Stimulated activated CD4-positive, alpha-beta T cell treated with anti-CD3 and anti-CD28 coated beads, Interleukin-15, amount 100 ng/mL, for 1 hour (primary cell): Measurements from ENCODE around the gene GJC1.

ENCODE experiments used
- DNase-seq, 2 donors: peaks; one replicate each; pipeline ENCODE4 v3.0.0-alpha.2; 2020; ENCODE audit warnings: low read depth in 1 of 2, low spot score in 1 of 2

GJC1 gene

GRCh38 chr17:44829523-44830358 lies at the start of gene GJC1:
Gene GJC1 (minus strand): TSS chr17:44830287. CDS start chr17:44805817, 24,470 bp downstream.
- DNase-seq, result no peak

- DNase-seq, result no peak
Measured at GRCh38 chr17:44879376-44879775, 49.3 kb upstream of the GJC1 start.

DNA sequence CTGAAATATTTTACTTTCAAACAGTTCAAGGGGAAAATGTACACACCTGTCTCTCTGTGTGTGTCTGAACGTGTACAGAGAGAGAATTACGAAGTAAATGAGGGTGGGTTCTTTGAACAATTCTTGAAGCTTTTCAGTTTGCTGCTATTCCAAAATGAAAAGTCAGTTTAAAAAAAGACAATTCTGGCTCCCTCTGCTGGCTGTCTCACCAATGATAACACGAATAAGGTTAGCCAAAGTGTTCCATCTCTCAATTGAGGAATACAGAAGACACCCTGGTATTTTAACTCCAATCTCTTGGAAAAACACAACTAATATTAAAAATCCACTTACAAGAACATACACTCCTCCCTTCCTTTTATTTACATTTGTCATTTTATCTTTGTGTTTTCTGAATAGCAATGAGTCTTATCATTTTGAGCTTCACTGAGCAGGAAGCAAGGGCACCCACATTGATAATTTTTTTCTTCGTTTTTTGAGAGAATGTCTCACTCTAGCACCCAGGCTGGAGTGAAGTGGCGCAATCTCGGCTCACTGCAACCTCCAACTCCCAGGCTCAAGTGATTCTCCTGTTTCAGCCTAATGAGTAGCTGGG lies 48.6 kb upstream of the GJC1 start:
- no peak for DNase-seq

DNA sequence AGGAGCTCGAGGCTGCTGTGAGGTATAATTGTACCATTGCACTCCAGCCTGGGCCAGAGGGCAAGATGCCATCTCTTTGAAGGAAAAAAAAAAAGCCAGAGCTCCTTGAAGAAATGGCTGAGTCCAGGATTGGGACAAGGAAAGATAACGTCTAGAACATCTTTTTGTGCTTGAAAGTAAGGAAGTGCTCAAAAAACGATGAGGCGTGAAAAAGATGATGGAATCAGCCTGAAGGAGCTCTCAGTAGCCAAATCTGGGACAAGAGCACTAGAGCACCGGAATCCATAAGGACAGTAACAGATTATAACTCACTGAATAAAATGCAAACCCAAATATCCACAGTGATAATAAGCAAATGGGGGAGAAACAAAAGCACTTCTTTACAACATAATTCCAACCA lies 47.0 kb upstream of the GJC1 start:
- DNase-seq, result no peak

- no peak for DNase-seq
Measured at GRCh38 chr17:44875761-44876160, 45.7 kb upstream of the GJC1 start.

DNA sequence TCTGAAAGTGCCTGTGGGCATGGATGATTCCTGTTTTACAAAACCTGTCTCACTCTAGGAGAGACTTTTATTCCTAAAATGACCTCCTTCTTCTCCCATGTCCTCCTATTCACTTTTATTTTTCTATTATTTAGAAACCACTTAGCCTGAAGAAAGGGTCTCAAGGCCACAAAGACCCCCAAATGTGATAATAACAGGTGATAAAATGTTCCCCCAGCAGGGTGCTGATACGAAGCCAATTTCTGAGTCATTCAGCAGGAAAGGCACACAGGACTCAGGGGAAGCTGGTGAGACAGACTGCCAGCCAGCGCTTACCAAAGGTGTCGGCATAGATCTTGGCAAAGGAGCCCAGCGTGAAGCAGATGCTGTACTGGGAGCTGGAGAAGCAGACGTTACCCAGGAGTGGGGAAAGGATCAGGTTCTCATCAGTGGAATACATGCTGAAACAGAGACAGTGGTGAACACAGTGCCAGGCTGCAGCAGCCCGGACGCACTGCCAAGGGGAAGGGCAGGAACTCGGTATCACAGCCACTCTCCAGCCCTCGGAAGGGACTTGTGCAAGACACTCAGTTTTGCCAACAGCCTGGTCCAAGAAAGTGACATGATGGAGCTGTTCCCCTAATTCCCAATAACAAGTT lies 42.2 kb upstream of the GJC1 start:
- no peak for DNase-seq

DNA sequence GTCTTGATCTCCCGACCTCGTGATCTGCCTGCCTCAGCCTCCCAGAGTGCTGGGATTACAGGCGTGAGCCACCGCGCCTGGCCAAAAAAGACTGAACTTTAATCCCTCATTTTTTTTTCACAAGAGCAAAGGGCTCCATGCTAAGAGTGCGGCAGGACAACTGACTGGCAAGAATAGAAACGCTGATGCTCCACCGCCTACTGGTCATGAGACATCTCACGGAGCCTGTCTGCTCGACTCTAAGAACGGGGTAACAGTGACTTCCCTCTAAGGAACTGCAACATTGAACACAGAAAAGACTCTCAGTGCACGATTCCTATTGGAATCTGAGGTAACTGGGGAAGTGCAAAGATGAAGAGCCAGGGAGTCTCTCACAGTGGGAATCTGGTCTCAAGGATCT lies 41.5 kb upstream of the GJC1 start:
- no peak for DNase-seq

- DNase-seq, result no peak
Measured at GRCh38 chr17:44867841-44868240, 37.8 kb upstream of the GJC1 start.

DNA sequence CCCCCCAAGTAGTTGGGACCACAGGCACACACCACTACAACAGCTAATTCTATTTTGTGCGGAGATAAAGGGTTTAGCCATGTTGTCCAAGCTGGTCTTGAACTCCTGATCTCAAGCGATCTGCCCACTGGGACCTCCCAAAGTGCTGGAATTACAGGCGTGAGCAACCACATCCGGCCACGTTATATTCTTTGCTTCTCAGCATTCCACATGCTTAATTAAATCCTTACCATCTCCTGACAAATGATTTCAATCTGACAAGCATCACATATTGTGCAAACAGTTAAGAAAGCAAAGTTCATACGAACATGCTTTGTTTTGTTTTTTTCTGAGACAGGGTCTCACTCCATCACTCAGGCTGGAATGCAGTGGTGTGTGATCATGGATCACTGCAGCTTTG lies 35.8 kb upstream of the GJC1 start:
- DNase-seq, result no peak

DNA sequence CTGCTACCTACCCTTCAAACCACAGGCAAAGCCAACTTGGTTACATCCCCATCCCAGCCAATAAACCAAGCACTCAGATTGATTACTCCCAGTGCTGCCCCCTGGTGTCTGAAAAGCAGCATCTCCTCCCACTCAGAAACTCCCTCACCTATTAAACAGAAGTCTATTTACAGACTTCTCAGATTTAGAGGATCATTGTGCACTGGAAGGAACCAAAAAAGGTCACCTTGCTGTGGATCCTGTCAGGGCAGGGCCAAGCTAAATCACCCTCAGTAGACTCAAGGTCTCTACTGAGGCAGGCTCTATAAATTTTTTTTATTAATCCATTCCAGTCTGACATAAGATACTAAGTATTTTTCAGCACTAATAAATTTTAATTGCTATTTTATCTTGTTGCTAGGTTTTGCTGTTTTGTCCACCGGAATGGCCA lies 35.2 kb upstream of the GJC1 start:
- peak; percentile 24 to 28 for DNase-seq

DNA sequence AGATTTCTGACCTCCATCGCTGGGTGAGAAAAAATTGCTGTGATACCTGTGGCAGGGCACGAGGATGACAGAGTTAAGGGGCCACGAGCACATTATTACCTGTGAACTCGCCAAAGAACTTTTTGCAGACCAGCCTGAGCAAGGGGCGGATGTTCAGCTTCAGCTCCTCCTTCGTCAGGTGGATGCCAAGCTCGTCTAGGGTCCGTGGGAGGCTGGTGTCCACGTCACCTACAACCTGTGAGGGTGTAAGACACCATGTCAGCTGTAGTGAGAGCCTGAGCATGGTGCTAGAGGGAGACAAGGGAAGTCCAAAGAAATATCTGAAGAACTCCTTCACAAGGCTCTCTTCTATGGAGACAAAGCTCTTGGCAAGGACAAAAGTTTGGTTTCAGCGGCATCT lies 34.7 kb upstream of the GJC1 start:
- DNase-seq, result no peak

DNA sequence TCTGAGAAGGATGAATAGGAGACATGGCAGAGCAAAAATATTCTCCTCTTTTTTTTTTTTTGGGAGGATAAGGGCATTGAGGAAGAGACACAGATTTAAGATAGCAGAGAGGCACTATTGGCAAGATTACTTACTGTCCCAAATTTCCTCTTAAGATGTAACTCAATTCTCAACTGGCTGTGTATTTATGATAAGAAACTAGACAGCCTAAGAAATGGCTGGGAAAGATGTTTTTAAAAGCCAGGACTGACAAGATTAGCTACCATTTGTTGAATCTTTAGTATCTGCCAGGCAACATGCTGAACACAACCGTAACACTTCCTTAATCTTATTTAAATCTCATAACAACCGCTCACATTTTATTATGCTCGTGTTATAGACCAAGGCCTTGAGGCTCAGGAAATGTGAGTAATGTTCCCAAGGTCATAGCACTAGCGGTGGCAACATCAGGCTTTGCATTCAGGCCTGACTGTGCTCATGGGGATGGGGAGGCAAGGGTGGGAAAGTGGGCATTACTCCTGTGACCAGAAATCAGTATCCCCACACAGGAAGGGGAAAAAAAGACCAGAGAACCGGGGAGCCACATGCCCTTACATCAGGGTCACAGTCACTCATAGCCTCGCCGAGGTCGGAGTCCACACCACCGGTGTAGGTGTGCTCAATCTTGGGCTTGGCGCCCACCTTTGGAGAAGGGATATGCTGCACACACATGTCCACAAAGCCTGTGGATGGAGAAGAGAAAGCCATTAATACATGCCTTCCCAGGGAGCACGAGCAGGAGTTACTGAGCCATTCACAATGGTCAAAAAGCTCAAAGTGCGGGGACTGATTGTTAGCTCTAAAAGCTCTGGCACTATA lies 33.2 kb upstream of the GJC1 start:
- no peak for DNase-seq

DNA sequence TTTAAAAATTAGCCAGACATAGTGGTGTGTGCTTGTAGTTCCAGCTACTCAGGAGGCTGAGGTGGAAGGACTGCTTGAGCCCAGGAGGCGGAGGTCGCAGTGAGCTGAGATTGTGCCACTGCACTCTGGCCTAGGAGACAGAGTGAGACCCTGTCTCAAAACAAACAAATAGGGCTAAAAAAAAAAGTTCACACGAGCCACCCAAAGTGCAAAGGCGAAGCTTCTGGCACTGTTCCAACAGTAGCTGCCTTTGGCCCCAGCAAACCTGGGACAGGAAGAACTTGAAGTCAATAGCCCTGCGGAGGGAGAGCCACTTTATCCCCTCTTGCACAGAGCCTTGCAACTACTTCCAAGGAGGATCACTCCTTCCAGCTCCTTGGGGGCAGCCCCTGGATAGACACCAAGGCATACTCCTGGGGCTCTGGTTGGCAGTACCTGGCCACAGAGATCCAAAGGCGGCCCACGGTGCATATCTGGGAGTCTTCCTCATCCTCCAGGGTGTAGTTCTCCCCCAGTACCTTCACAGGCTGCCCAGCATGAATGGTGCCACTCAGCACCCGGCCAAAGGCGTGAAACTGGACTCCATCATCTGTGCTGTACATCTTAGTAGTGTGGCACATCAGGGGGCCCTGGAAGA lies 32.3 kb upstream of the GJC1 start:
- DNase-seq, result no peak

DNA sequence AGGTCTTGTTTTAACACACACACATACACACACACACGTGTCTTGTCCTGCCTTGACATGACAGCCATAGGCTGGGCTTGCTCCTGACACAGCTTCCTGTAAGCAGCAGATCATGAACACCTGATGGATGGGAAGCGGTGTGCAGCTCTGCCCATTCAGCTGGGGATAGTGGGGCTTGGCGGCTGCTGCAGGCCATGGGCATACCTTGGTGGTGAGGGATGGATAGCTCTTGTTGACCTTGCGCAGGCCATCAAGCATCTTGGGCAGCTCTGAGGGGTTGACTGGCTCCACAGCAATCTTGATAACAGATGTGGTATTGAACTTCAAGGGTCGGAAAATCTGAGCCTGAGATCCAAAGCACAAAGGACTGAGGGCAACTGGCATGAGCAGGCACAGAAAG lies 29.6 kb upstream of the GJC1 start:
- no peak for DNase-seq

GRCh38 chr17:44854192-44854591 lies 24.1 kb upstream of the GJC1 start:
- DNase-seq, result no peak

- DNase-seq, result no peak
Measured at GRCh38 chr17:44850612-44851011, 20.5 kb upstream of the GJC1 start.

GRCh38 chr17:44850025-44850424 lies 19.9 kb upstream of the GJC1 start:
- no peak for DNase-seq

DNA sequence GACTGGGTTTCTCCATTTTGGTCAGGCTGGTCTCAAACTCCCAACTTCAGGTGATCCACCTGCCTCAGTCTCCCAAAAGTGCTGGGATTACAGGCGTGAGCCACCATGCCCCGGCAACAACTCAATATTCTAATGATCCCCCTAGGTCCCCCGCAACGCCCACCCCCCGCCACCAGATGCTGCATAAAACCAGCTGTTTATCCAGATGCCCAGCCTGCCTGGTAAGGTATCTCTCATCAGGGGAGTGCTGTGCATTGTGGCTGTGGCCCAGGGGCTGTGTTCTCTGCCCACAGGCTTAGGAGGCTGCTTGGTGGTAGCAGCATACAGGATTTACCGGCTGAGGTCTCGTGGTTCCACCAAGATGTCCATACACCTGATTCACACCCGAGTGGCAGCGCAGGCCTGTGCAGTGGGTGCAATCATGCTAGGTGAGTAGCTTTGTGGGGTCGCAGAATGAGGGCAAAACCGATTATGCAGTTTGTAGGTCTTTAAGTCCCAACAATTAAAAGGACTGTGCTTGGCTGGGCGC lies 18.9 kb upstream of the GJC1 start:
- no peak for DNase-seq

DNA sequence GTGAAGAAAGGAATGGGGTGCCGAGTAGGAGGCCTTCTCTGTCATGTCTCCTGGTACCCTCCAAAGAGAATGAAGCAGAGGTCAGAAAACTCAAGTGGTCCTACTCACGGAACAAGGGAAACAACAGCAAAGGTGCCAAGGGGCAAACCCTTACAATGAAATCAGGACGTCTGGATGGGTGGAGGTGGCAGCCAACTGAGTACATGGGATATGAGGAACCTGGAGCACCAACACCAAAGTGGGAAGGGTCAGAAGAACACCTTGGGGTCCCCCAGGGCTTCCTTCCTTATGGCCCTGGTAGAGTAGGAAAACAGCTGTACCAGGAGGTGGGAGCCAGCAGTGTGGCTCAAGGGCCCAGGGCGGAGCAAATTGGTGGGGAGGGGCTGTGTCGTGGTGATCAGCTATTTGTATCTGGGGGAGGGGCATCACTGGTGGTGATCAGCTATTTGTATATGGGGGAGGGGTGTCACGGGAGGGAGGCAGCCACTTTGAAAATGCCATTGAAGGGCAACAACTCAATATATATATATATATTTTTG lies 18.2 kb upstream of the GJC1 start:
- DNase-seq, result no peak

DNA sequence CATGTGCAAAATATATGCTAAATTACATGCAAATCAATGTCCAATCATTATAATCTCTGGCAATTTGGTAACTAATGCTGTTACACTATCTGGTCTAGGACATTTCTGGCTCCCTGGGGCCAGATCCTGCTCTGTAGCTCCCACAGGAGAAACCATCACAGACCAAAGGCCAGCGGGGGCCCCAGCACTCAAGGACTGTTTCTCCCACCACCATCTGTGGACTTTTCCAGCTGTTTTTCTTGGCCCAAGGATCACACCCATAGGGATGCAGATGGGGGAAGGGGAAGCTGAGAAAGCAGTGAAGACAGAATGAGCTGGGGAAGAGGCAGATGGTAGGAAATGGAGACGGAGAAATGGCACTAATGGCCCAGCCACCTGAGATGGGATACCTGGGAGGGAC lies 17.5 kb upstream of the GJC1 start, which contains the start of gene HIGD1B:
HIGD1B (plus strand) TSS at position 298 of the 400 bp plus-strand sequence. CDS start 270 bp downstream, outside the sequence.
- DNase-seq, result no peak
